Measurements from ENCODE around the gene VSTM2B. TPM values are rescaled to one million over a fixed set of nuclear protein-coding genes. Genes with fewer than 3 reads are reported as not detected.

The VSTM2B gene
- total RNA-seq, 1 experiment from 2014 or later, result not detected

DNA sequence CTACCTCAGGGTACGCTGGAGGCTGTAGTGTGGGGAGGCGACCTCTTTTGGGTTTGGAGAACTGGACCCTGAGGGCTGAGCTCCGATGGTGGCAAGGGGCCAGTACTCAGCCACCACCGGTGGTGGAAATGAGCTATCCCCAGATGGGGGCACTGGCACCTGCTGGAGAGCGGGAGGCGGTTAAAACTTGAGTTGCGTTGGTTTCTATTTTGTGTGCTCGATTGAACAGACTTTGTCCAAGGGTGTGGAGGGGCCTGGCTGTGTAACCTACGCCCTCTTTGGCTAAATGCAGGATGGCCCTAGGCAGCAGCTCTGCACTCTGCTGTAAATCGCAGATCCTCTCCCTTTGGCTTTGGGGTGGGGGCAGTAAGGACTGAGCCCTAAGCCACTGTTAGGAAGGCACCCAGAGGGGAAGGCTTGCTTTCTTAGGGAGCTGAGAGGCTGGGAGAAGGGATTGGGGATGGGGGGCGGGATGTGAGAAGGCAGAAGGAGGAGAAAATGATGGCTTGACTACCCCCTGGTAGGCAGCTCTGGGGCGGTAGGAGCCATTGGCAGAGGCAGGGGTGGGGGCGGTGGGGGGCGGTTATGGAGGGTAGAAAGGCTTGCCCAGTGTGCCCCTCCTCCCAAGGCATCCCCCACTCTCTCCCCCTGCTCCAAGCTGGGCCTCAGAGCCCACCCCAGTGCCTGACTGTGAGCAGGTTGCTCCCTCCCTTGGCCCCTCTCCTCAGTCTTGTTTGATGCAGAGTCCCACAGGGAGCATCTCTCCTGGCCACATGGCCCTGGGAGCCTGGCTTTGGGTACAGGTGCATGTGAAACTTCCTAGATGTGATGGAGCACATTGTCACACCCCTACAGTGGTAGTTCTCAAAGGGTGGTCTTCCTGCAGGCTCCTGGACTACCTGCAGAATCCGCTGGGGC, 5.0 kb downstream of the VSTM2B start:
- Histone ChIP-seq H3K9me3 (ENCODE audit: low read depth, low read length, poor library complexity, severe bottlenecking) (no peaks in the 10 kb centered on the region), H3K36me3 (ENCODE audit: insufficient read depth, low read length, poor library complexity, severe bottlenecking) (no peaks in the 10 kb centered on the region), H3K27me3 (replicated peaks; ENCODE audit: insufficient read depth, low read depth, low read length, poor library complexity) (peaks cover 68% of the 10 kb centered on the region), H3K27ac (ENCODE audit: low read depth, low read length, poor library complexity, severe bottlenecking) (no peak overlapping the region), H3K4me1 (ENCODE audit: insufficient read depth, low read length, poor library complexity, severe bottlenecking) (no peaks in the 10 kb centered on the region), H3K4me3 (ENCODE audit: low read depth, low read length, poor library complexity, severe bottlenecking) (no peak overlapping the region)
- no TSS peak for BruUV-seq (replicated peaks)
- POLR2A ChIA-PET (ENCODE audit: low non-redundant PET), result no interaction called here
- intact Hi-C loops (cut with micrococcal nuclease; ENCODE audit: unreplicated experiment), result no loop called here
- CTCF ChIA-PET, result no interaction called here
- no peak for TF ChIP-seq EZH2 (IDR thresholded peaks at IDR 0.05; ENCODE audit: borderline replicate concordance, low read depth, low read length, poor library complexity, severe bottlenecking)
- TF ChIP-seq, protein P1, sequence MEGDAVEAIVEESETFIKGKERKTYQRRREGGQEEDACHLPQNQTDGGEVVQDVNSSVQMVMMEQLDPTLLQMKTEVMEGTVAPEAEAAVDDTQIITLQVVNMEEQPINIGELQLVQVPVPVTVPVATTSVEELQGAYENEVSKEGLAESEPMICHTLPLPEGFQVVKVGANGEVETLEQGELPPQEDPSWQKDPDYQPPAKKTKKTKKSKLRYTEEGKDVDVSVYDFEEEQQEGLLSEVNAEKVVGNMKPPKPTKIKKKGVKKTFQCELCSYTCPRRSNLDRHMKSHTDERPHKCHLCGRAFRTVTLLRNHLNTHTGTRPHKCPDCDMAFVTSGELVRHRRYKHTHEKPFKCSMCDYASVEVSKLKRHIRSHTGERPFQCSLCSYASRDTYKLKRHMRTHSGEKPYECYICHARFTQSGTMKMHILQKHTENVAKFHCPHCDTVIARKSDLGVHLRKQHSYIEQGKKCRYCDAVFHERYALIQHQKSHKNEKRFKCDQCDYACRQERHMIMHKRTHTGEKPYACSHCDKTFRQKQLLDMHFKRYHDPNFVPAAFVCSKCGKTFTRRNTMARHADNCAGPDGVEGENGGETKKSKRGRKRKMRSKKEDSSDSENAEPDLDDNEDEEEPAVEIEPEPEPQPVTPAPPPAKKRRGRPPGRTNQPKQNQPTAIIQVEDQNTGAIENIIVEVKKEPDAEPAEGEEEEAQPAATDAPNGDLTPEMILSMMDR (conservative IDR thresholded peaks at IDR 0.05; ENCODE audit: low read depth, low read length), result no peak
- DNase-seq (ENCODE audit: low spot score), result no peak

DNA sequence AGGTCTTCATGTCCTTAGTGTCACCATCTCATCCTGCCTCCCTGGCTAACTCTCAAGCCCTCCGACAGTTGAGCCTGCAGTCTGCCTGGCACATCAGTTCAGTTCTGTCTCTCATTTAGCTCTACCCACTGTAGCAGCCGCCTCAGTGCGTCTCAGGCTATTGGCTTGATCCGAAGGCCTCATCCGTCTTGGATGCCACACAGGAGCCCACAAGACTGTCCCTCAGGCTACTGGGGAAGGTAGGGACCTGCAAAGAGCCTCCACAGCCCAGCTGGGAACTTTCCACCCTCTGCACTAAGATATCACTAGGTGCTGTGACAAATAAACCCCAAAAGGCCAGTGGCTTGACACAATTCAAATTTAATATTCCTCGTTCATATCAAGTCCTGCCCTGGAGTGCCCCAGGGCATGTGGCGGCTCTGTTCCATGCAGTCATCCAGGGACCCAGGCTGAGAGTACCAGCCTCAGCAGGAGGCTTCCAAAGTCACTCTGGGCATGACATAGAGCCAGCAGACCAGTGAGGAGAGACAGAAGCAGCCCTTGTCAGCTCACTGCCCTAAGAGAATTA, 5.7 kb downstream of the VSTM2B start:
- TF ChIP-seq EZH2 (IDR thresholded peaks at IDR 0.05; ENCODE audit: borderline replicate concordance, low read depth, low read length, poor library complexity, severe bottlenecking), result no peak
- TF ChIP-seq, protein P1 (conservative IDR thresholded peaks at IDR 0.05; ENCODE audit: low read depth, low read length), result no peak
- Histone ChIP-seq H3K4me3 (ENCODE audit: low read depth, low read length, poor library complexity, severe bottlenecking) (no peak overlapping the region), H3K36me3 (ENCODE audit: insufficient read depth, low read length, poor library complexity, severe bottlenecking) (no peaks in the 10 kb centered on the region), H3K9me3 (ENCODE audit: low read depth, low read length, poor library complexity, severe bottlenecking) (no peaks in the 10 kb centered on the region), H3K27ac (ENCODE audit: low read depth, low read length, poor library complexity, severe bottlenecking) (no peak overlapping the region), H3K27me3 (replicated peaks; ENCODE audit: insufficient read depth, low read depth, low read length, poor library complexity) (peaks cover 63% of the 10 kb centered on the region), H3K4me1 (ENCODE audit: insufficient read depth, low read length, poor library complexity, severe bottlenecking) (no peaks in the 10 kb centered on the region)
- BruUV-seq (replicated peaks), result no TSS peak
- DNase-seq (ENCODE audit: low spot score), result no peak
- intact Hi-C loops (cut with micrococcal nuclease; ENCODE audit: unreplicated experiment), result no loop called here
- ChIA-PET CTCF (no interaction called here), POLR2A (ENCODE audit: low non-redundant PET) (no interaction called here)

DNA sequence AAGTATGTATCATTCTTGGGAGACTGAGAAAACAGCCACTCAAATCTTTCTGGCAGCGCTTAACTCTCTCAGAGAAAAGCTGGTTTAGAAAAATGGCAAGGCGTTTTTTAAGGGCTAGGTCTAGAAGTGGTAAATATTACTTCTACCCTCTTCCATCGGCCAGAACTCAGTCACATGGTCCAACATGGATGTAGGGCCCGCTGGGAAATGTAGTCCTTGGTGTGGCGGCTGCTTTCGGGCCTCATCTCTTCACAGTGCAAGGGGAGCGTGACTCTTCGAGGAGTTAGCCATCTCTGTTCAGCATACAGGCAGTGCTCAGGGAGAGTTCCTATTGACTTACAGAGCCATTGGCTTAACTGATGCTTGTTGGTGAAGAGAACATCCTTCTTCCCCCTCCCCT, 6.3 kb downstream of the VSTM2B start:
- intact Hi-C loops (cut with micrococcal nuclease; ENCODE audit: unreplicated experiment), result no loop called here
- no peaks in the 10 kb centered on the region for H3K9me3 ChIP-seq (ENCODE audit: low read depth, low read length, poor library complexity, severe bottlenecking)
- no peaks in the 10 kb centered on the region for H3K36me3 ChIP-seq (ENCODE audit: insufficient read depth, low read length, poor library complexity, severe bottlenecking)
- H3K27me3 ChIP-seq (replicated peaks; ENCODE audit: insufficient read depth, low read depth, low read length, poor library complexity), result peaks cover 58% of the 10 kb centered on the region
- no peaks in the 10 kb centered on the region for H3K4me1 ChIP-seq (ENCODE audit: insufficient read depth, low read length, poor library complexity, severe bottlenecking)
- ChIA-PET CTCF (no interaction called here), POLR2A (ENCODE audit: low non-redundant PET) (no interaction called here)
- no peak for DNase-seq (ENCODE audit: low spot score)
- no peak overlapping the region for H3K27ac ChIP-seq (ENCODE audit: low read depth, low read length, poor library complexity, severe bottlenecking)
- TF ChIP-seq, protein P1 (conservative IDR thresholded peaks at IDR 0.05; ENCODE audit: low read depth, low read length), result no peak
- no peak for TF ChIP-seq EZH2 (IDR thresholded peaks at IDR 0.05; ENCODE audit: borderline replicate concordance, low read depth, low read length, poor library complexity, severe bottlenecking)
- BruUV-seq (replicated peaks), result no TSS peak
- H3K4me3 ChIP-seq (ENCODE audit: low read depth, low read length, poor library complexity, severe bottlenecking), result no peak overlapping the region
